ENCODE data around the gene NELFA.
A peak's percentile ranks its signal among the peaks of the same experiment; 100 is the strongest.

Gene NELFA

GRCh38 chr4:1961563-1961962 lies 47.2 kb downstream of the NELFA start:
- DNase-seq: no peak

DNA sequence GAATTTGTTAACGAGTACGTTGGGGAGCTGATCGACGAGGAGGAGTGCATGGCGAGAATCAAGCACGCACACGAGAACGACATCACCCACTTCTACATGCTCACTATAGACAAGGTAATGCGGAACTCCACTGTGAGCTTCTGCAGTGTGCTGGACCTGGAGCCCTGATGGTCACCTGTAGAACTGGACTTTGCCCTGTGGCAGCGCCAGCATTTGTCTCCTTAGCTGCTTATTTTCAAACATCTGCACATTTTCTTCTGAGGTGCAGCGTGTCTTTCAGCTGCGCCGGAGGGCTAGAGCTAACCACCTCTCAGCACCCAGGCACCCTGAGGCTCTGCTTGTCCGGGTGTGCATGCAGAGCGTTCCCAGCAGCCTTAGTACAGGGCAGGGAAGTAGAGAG lies 47.7 kb downstream of the NELFA start:
- DNase-seq: no peak

DNA sequence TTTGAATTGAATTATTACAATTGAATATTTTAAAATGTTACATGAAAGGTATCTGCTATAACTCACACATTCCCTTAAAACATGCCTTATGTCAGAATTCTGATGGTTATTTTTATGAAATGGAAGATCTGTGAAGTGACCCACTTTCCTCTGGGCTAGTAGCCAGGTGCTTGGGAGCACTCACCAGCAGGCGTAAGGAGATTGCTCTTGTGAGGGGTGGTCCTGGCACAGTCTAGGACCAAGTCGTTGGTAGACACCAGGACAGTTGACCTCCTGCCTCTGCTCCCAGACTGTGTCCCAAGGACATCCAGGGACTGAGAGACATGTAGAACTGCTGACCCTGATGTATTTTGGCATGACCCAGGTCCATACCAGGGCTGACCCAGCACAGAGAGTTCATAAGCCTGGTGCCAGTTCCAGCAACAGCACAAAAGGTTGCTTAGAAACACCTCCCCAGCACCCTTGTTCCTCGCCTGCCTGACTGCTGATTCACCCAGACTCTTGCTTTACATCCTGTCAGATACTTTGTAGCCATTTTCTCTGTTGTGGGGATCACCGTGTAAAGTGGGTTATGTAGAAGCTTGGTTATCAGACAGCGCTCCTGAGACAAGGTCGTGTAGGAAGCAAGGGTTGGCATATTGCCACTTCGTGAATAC lies 48.5 kb downstream of the NELFA start:
- DNase-seq: no peak

DNA sequence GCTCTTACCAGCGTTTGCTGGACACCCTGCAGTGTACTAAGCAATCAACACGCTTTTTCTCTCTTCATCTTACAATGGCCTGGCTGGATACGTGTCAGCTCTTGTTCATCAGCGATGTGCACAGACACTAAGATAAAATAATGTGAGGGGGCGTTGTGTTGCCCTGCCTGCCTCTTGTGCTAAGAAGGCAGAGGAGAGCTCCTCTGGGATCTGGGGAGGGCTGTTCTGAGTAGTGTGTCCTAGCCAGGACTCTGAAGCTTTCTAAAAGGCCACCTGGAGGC lies 49.7 kb downstream of the NELFA start:
- DNase-seq: no peak

DNA sequence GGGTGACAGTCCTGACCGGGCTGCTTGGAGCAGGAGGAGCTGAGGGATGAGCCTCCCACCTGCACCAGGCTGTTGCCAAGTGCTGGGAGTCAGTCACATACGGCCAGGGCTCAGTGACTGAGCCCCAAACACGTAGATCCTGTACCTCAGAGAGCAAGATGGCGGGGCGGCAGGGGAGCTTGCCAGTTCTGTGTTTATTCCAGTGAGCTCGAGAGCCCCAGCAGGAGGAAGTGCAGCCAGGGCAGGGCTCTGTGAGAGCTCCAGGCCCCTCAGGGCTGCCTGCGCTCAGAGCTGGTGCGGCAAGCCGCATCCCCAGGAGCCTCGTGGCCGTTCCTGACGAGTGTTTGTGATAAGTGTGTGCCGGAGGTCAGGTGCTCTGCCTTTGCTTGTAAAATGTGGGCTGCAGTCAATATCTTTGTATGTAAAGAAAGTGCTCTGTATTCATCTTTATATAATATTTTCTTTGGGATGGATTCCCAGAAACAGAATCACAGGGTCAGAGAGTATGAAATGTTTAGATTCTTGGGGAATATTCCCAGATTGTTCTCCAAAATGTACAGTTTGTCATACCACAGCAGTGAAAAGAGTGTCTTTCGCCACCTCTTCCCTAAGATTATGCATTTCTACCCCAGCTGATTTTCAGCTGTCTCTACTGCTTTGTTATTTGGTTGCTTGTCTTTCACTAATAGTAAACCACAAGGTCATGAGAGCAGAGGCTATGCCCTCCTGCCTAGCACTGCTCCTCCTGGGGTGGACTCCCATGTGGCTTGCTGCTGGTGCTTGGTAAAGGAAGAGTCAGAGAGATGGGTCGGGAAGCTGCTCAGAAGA lies 50.3 kb downstream of the NELFA start:
- no peak for DNase-seq

DNA sequence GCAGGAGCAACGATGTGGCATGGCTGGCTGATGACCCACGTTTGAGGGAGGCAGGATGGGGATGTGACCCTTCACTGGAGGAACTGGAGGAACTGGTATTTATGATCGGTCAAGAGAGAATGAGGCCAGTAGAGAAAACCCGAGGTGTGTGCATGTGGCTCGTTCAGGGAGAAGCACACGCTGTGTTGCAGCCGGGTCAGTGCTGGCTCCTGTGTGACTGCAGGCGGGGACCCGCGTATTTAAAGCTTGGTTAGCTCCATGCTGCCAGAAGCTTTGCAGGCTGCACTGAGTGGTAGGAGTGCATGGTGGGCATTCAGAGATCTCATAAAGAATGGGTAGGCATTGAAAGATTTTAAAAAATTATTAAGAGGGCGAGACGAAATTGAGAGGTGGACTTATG lies 52.1 kb downstream of the NELFA start:
- no peak for DNase-seq

DNA sequence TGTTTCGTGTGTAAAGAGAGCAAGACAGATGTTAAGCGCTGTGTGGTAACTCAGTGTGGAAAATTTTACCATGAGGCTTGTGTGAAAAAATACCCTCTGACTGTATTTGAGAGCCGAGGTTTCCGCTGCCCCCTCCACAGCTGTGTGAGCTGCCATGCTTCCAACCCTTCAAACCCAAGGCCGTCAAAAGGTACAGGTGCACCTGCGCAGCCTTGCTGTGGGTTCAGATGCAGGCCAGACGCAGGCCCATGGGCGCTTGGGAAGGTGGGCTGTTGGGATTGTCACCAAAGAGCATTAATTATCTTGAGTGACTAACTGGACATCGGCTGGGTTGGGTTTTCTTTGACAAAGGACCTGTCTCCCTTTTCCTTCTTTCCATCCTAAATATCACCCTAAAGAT lies 55.4 kb downstream of the NELFA start:
- no peak for DNase-seq

- no peak for DNase-seq
Measured at GRCh38 chr4:1952719-1953118, 56.1 kb downstream of the NELFA start.

GRCh38 chr4:1952058-1952700 lies 56.6 kb downstream of the NELFA start:
- DNase-seq: no peak

GRCh38 chr4:1950369-1950768 lies 58.4 kb downstream of the NELFA start:
- no peak for DNase-seq

DNA sequence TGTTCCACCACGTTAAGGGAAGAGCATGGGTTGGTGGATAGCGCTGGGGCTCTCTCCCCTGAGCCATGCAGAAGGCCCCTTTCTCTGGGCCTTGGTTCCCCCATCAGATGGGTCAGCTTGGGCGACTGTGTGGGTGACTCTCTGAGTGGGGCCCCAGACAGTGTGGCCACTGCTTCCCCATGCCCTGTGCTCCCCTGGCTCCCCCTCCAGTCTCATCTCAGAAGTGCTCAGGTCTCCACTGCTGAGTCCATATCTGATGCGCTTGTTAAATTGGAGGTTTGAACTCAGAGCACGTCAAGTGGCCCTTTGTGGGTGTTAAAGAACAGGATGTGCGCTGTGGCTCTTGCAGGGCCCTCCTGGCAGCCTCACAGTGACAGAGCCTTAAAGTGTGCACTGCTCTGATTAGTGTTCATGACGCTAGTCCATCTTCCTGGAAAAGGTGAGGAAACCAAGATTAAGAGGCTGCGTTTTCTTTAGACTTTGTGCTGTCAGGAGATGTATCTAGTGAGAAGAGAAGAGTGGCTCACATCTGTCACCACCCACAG lies 59.8 kb downstream of the NELFA start:
- no peak for DNase-seq

DNA sequence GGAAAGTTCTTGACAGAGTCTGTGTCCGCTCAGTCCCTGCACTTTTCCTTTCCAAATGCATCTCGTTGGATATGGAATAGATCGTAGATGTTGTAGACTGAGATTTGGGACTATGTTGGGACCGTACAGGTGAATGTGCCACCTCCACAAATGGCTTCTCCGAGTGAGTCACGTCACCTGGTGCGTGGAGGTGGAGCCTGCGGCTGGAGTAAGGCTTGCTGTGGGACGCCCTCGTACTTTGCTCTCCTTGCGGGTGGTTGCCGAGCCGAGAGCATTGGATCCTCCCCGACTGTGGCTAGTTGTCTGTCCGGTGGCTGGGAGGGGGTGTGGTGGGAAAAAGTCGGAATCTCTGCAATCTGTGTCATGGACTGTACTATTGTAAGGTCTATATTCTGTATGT lies 60.5 kb downstream of the NELFA start:
- DNase-seq: no peak

DNA sequence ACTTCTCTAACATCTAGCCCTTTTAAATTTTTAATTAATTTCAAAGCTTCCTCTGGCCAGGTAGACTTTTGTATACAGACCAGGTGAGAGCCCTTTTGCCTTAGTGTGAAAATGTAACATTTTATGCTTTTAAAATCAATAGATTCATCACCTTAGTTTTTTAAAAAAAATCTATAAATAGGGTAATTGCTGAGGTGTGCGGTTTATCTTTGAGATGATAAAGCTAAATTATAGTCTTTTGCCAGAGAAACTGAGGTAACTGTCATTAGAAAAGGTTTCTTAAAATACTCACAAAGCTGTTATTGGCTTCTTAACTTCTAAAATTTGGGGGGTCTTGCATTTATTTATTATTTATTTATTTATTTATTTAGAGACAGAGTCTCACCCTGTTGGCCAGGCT lies 62.9 kb downstream of the NELFA start:
- DNase-seq: no peak

GRCh38 chr4:1945124-1945895 lies 63.5 kb downstream of the NELFA start:
- no peak for DNase-seq

DNA sequence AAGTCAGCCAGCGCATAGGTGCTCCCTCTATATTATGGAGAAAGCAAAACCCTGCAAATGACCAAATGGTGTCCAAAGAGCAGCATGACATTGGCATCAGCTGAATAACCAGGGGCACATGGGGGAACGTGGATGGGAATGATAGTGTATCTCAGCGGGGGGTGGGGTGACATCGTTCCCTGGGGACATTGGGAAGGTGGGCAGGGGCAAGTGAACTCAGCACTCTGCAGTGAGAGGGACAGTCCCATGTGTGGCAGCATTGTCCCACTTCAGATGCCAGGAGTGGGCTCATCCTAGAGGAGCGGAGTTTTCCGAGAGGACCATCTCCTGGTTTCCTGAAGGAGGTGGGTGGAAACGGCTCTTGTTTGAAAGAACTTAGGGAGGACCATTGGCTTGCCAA lies 64.8 kb downstream of the NELFA start:
- DNase-seq: no peak

DNA sequence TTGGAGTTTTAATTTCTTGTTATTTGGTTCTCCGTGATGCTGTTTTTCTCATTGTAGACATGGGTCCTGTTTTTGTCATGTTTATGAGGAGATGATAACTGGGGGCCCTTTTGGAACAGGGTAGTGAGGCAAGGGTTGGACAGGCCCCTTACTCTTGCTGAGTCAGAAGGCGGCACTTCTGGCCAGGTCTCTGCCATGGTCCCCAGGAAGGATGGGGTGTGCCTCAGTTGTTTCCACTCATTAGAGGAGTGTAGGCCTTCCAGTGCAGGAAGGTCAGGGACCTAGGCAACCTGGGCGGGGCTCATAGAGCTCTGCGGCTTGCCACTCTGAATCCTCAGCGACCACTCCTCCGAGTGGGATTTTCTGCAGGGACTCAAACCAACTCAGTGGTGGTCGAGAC lies 68.2 kb downstream of the NELFA start:
- DNase-seq: no peak

- DNase-seq: no peak
Measured at GRCh38 chr4:1939664-1940509, 68.9 kb downstream of the NELFA start.

GRCh38 chr4:1938027-1938426 lies 70.7 kb downstream of the NELFA start:
- DNase-seq: no peak

DNA sequence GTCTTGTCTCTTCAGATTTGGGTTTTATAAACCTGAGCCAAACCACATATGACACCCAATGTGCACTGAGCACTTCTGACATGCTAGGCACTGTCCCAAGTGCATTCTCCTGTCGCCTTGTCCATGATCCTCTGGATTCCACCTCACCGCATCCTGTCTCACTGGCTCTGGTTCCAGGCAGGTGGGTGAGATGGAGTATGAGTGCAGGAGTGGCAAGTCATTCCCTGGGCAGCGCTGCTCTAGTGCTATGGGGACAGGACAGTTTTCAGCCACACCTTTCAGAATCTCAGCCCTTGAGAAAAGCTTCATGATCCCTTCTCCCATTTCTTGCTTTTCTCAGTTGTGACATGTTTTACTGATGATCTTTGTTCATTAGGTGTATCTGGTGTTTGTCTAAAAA lies 71.2 kb downstream of the NELFA start:
- no peak for DNase-seq

DNA sequence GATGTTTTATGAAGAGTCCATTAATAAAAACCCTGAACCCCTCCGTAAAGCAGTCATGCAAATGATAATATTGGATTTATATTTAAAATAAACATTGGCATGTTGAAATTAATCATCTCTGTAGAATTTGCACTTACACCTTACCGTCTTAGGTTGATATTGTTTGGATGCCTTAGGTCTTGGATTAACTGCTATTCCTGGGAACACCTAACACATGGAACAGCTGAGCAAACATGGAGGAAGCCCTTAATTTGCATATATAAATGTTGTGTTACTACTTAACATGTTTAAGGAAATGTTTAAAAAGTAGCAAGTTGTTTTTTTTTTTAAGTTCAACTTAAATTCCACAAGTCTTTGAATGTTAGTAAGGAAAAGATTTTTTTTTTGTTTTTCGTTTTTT lies 75.1 kb downstream of the NELFA start:
- peak; percentile 15 to 68 for DNase-seq

- DNase-seq: no peak
Measured at GRCh38 chr4:1932736-1933135, 76.0 kb downstream of the NELFA start.
